GM12878 (cell line): Measurements from ENCODE around the gene DDX53. TPM values are rescaled to one million over a fixed set of nuclear protein-coding genes. Genes with fewer than 3 reads are reported as not detected.

Experiments used
- ATAC-seq: fragments of 200-7000 bp; cut with Tn5 transposase; 3 replicates; pipeline ENCODE4 v1.9.1; 2020; ENCODE audit warnings: mild to moderate bottlenecking, moderate library complexity
- BruUV-seq: library from RNA; stranded (reverse); fragments of 400-500 nt; replicated peaks from 2 replicates; lab custom pipeline; 2021; lab: Mats Ljungman, UMichigan
- CTCF ChIA-PET: fragments of 300-600 bp; sonication (Branson Sonifier 250); formaldehyde crosslinking; extraction: SDS; loops from one replicate; lab custom pipeline; 2021; ENCODE audit warnings: inconsistent platforms; lab: Yijun Ruan, JAX
- POLR2A ChIA-PET: fragments of 350-600 bp; formaldehyde crosslinking; extraction: SDS; loops from one replicate; lab custom pipeline; 2021; ENCODE audit warnings: inconsistent platforms; lab: Charles Lee
- RAD21 ChIA-PET: fragments of 300-600 bp; sonication (Branson Sonifier 250); formaldehyde crosslinking; loops from one replicate; lab custom pipeline; 2023; ENCODE audit warnings: antibody characterized with exemption; ENCODE audit not compliant: unreplicated experiment; lab: Charles Lee
- SMC1A ChIA-PET: fragments of 300-600 bp; sonication (Branson Sonifier 250); formaldehyde crosslinking; loops from one replicate; lab custom pipeline; 2023; ENCODE audit not compliant: unreplicated experiment, uncharacterized antibody; lab: Charles Lee
- DNase-seq: peaks from one replicate; pipeline ENCODE4 v3.0.0-alpha.2; 2011; ENCODE audit warnings: low read depth, low spot score
- FAIRE-seq: peaks from 3 replicates; lab custom pipeline; 2011; peaks lifted over from hg19 to GRCh38; lab: Jason Lieb, UNC
- H2AFZ ChIP-seq: 2 replicates; pipeline ENCODE4 v1.6.0; 2011; ENCODE audit warnings: low read depth, low read length, control low read depth; ENCODE audit not compliant: control insufficient read depth
- H3K27ac ChIP-seq: 2 replicates; pipeline ENCODE4 v1.5.1; 2011; ENCODE audit warnings: control low read depth; ENCODE audit not compliant: control insufficient read depth, insufficient read depth
- H3K27me3 ChIP-seq, 2 experiments: replicated peaks in 1 of 2; 2 replicates each; pipeline versions ENCODE4 v1.6.0 to v1.6.1; 2011; ENCODE audit warnings: low read length in 1 of 2; ENCODE audit not compliant: control insufficient read depth in 2 of 2, insufficient read depth in 2 of 2
- H3K36me3 ChIP-seq, 2 experiments: 2 replicates each; pipeline ENCODE4 v1.5.1; 2011; ENCODE audit warnings: low read length in 1 of 2; ENCODE audit not compliant: control insufficient read depth in 2 of 2, insufficient read depth in 2 of 2
- H3K4me1 ChIP-seq: 2 replicates; pipeline ENCODE4 v1.6.1; 2011; ENCODE audit warnings: mild to moderate bottlenecking, low read length, moderate library complexity, mixed read lengths; ENCODE audit not compliant: control insufficient read depth, insufficient read depth
- H3K4me2 ChIP-seq: 2 replicates; pipeline ENCODE4 v1.6.0; 2011; ENCODE audit warnings: control low read depth; ENCODE audit not compliant: control insufficient read depth, insufficient read depth
- H3K4me3 ChIP-seq: fragments of 200-600 bp; sonication (generic); 2 replicates; pipeline ENCODE4 v1.5.1; 2016
- H3K79me2 ChIP-seq: 2 replicates; pipeline ENCODE4 v1.6.0; 2011; ENCODE audit warnings: low read length; ENCODE audit not compliant: control insufficient read depth, insufficient read depth
- H3K9ac ChIP-seq: 2 replicates; pipeline ENCODE4 v1.8.0; 2011; ENCODE audit warnings: low read length, control low read depth, mixed read lengths; ENCODE audit not compliant: control insufficient read depth, insufficient read depth
- H3K9me3 ChIP-seq: replicated peaks from 3 replicates; pipeline ENCODE4 v1.5.1; 2011; ENCODE audit warnings: mild to moderate bottlenecking, low read length; ENCODE audit not compliant: control insufficient read depth, insufficient read depth
- H4K20me1 ChIP-seq: 2 replicates; pipeline ENCODE4 v1.6.0; 2011; ENCODE audit not compliant: control insufficient read depth, insufficient read depth
- ASH2L ChIP-seq: fragments of 300-600, 200-600 bp; sonication (generic); IDR thresholded peaks from 2 replicates; pipeline ENCODE4 v1.6.1; 2017; ENCODE audit warnings: low read depth, mild to moderate bottlenecking, borderline replicate concordance
- CBX5 ChIP-seq: sonication (generic); IDR thresholded peaks from 2 replicates; pipeline ENCODE4 v1.6.1; 2016; ENCODE audit warnings: low read depth, moderate library complexity, mild to moderate bottlenecking, inconsistent platforms
- FOXM1 ChIP-seq: IDR thresholded peaks from 2 replicates; pipeline ENCODE4 v1.6.1; 2012; ENCODE audit warnings: low read depth, mild to moderate bottlenecking, inconsistent platforms, low read length, moderate library complexity
- HDGF ChIP-seq: fragments of 450-650 bp; IDR thresholded peaks from 2 replicates; pipeline ENCODE4 v1.6.1; 2016; ENCODE audit warnings: antibody characterized with exemption
- MXI1 ChIP-seq: fragments of 150-350 bp; IDR thresholded peaks from 2 replicates; pipeline ENCODE4 v1.6.1; 2011; ENCODE audit warnings: low read depth, mild to moderate bottlenecking, inconsistent platforms, low read length, improper control_type of control experiment
- PAX5 ChIP-seq: IDR thresholded peaks from 2 replicates; pipeline ENCODE4 v1.6.1; 2011; ENCODE audit warnings: low read depth, low read length, borderline replicate concordance
- PAX8 ChIP-seq: fragments of 450-650 bp; IDR thresholded peaks from 2 replicates; pipeline ENCODE4 v1.6.1; 2017; ENCODE audit warnings: mild to moderate bottlenecking, moderate library complexity
- REST ChIP-seq: IDR thresholded peaks from 2 replicates; pipeline ENCODE4 v1.6.1; 2012; ENCODE audit warnings: mild to moderate bottlenecking, low read depth, low read length
- SRF ChIP-seq, 2 experiments: IDR thresholded peaks; 2 replicates each; pipeline ENCODE4 v1.6.1; 2011; ENCODE audit warnings: low read depth in 2 of 2, low read length in 2 of 2, mild to moderate bottlenecking in 1 of 2, moderate library complexity in 1 of 2
- ZBTB4 ChIP-seq: fragments of 450-650 bp; formaldehyde crosslinking; IDR thresholded peaks from 2 replicates; pipeline ENCODE4 v1.4.0; 2022; ENCODE audit warnings: mild to moderate bottlenecking, moderate library complexity
- ZNF217 ChIP-seq: fragments of 450-650 bp; IDR thresholded peaks from 2 replicates; pipeline ENCODE4 v1.6.1; 2017; ENCODE audit warnings: antibody characterized with exemption, mild to moderate bottlenecking
- WGBS: methylation state at CpG from one replicate; pipeline ENCODE4 v1.1.6; 2016; ENCODE audit warnings: low lambda C conversion rate; ENCODE audit not compliant: insufficient replicate concordance, insufficient coverage; ENCODE audit errors: missing lambda C conversion rate; 5-methylcytosine and 5-hydroxymethylcytosine counted together
- in situ Hi-C: fragments of 300-500 bp; cut with MboI; formaldehyde crosslinking; loops from 9 replicates; pipeline ENCODE4 v1.14.3; 2018; ENCODE audit warnings: mixed read lengths
- intact Hi-C: fragments of 100-400 bp; cut with micrococcal nuclease; formaldehyde crosslinking; loops from one replicate; pipeline ENCODE4 v1.14.2; 2022; ENCODE audit not compliant: unreplicated experiment
- polyA plus RNA-seq, 11 experiments: library from polyadenylated mRNA; depleted of rRNA in 4 of 11; unstranded in 6 of 11; stranded (reverse) in 5 of 11; fragments of >200 nt; fragmentation: Nextera tagmentation in 4 of 11; fragmentation: Illumina TruSeq in 1 of 11; extraction: Ambion mirVana in 4 of 11; extraction: Trizol in 1 of 11; gene quantifications; 1 replicate in 1 of 11; 2 replicates in 10 of 11; pipeline versions ENCODE4 v1.2.1 to v1.2.3, GENCODE V29; 2011 to 2016; ENCODE audit warnings: inconsistent platforms in 2 of 11, missing spikeins in 2 of 11, low read depth in 1 of 11
- total RNA-seq, 4 experiments: library from RNA; depleted of rRNA in 3 of 4; stranded (reverse); fragments of >200 nt in 3 of 4; fragmentation: Illumina TruSeq in 1 of 4; extraction: Trizol in 1 of 4; gene quantifications; 2 replicates each; pipeline versions ENCODE4 v1.2.1 to v1.2.3, GENCODE V29; 2013 to 2021

Gene DDX53
- total and polyA plus RNA-seq, 10 of the 15 experiments (the other 5 are each of a cell fraction or from before 2014, with no cell fraction given) = 0.12 TPM; not detected in 9

DNA sequence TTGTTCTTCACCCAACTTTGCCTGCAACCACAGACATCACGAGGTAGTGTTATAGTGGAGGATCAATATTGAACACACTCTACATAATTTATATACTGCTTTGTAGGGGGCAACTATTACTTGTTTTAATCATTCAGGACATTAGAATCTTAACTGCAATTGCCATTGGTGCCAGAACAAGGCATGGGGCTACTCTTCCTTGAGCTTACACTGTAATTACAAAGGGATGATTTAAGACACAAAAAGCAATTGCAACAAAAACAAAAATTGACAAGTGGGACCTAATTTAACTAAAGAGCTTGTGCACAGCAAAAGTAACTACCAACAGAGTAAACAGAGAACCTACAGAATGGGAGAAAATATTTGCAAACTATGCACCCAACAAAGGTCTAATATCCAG, 24.0 kb upstream of the DDX53 start:
- in situ Hi-C loops (no loop called here), intact Hi-C loops (no loop called here)
- no peak for FAIRE-seq
- Histone ChIP-seq H3K9me3 (no peaks in the 10 kb centered on the region), H3K27me3 (no peaks in the 10 kb centered on the region), H3K27ac (no peak overlapping the region), H3K4me3 (no peak overlapping the region), H3K36me3 (no peaks in the 10 kb centered on the region), H3K4me1 (no peaks in the 10 kb centered on the region), H3K9ac (no peak overlapping the region), H2AFZ (no peak overlapping the region), H4K20me1 (no peaks in the 10 kb centered on the region; the same call in 1 of the 2 replicates), H3K79me2 (no peaks in the 10 kb centered on the region), H3K4me2 (no peak overlapping the region)
- DNase-seq = no peak
- BruUV-seq = no TSS peak
- WGBS = 0% methylated on average over 1 of the region's 1 CpG
- ATAC-seq = no peak
- ChIA-PET SMC1A (no interaction called here), RAD21 (no interaction called here), CTCF (no interaction called here), POLR2A (no interaction called here)
- TF ChIP-seq FOXM1 (no peak), MXI1 (peak; percentile 67; the same call in 1 of the 2 replicates)

GRCh38 chrX:22985958-22986357, 13.8 kb upstream of the DDX53 start:
- no peak overlapping the region for H2AFZ ChIP-seq
- no peaks in the 10 kb centered on the region for H3K27me3 ChIP-seq
- H3K4me1 ChIP-seq = no peaks in the 10 kb centered on the region
- ATAC-seq = no peak
- no peak overlapping the region for H3K4me3 ChIP-seq
- H3K79me2 ChIP-seq = no peaks in the 10 kb centered on the region
- no peaks in the 10 kb centered on the region for H3K9me3 ChIP-seq
- no peak overlapping the region for H3K9ac ChIP-seq
- BruUV-seq = no TSS peak
- in situ Hi-C loops = no loop called here
- intact Hi-C loops = no loop called here
- ChIA-PET POLR2A (no interaction called here), SMC1A (no interaction called here), RAD21 (no interaction called here), CTCF (no interaction called here)
- 50% methylated on average over 2 of the region's 2 CpGs for WGBS
- no peaks in the 10 kb centered on the region for H4K20me1 ChIP-seq
- no peaks in the 10 kb centered on the region for H3K36me3 ChIP-seq
- no peak overlapping the region for H3K4me2 ChIP-seq
- H3K27ac ChIP-seq = no peak overlapping the region
- FAIRE-seq = no peak
- DNase-seq = no peak
- no peak for TF ChIP-seq SRF (IDR thresholded peaks at IDR 0.05; ENCODE audit: low read depth in 2 of 2, low read length in 2 of 2)
- TF ChIP-seq CBX5 = no peak
- no peak for TF ChIP-seq ZBTB4 (CRISPR knock-in tag)
- TF ChIP-seq ZNF217 = no peak
- TF ChIP-seq ASH2L = no peak
- TF ChIP-seq REST = no peak
- no peak for TF ChIP-seq HDGF
- TF ChIP-seq PAX8 = no peak
- TF ChIP-seq PAX5 = no peak
